ENCODE measurements around the gene DAND5.

DNA sequence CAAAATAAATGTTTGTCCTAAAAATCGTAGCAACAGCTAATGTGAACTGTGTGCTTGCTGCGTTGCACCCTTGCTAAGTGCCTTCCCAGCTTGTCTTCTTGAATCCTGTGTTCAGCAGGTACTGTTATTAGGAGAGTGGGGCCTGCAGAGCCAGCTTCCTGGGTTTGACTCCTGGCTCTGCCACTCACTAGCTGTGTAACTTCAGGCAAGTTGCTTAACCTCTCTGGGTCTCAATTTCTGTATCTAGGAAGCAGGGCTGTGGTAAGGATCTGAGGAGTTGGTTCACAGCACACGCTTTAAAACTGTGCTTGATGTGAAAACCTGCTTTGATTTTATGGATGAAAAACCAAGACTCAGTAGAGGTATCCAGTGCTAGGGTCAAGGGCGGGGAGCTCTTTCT lies 35.9 kb downstream of the DAND5 start:
- TF ChIP-seq, protein P1, sequence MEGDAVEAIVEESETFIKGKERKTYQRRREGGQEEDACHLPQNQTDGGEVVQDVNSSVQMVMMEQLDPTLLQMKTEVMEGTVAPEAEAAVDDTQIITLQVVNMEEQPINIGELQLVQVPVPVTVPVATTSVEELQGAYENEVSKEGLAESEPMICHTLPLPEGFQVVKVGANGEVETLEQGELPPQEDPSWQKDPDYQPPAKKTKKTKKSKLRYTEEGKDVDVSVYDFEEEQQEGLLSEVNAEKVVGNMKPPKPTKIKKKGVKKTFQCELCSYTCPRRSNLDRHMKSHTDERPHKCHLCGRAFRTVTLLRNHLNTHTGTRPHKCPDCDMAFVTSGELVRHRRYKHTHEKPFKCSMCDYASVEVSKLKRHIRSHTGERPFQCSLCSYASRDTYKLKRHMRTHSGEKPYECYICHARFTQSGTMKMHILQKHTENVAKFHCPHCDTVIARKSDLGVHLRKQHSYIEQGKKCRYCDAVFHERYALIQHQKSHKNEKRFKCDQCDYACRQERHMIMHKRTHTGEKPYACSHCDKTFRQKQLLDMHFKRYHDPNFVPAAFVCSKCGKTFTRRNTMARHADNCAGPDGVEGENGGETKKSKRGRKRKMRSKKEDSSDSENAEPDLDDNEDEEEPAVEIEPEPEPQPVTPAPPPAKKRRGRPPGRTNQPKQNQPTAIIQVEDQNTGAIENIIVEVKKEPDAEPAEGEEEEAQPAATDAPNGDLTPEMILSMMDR (IDR thresholded peaks at IDR 0.05; ENCODE audit: insufficient read depth, low read depth, low read length): no peak
- TF ChIP-seq EZH2 (IDR thresholded peaks at IDR 0.05; ENCODE audit: insufficient read depth, low read length): no peak

All from astrocyte (in vitro differentiated cells and primary cell).